SH-SY5Y (cell line): Measurements from ENCODE around the gene COL8A1.

ENCODE experiments used
- GATA2 ChIP-seq: IDR thresholded peaks from 2 replicates; pipeline ENCODE4 v1.6.1; 2011; ENCODE audit warnings: mild to moderate bottlenecking, low read depth, low read length
- GATA3 ChIP-seq: IDR thresholded peaks from 2 replicates; pipeline ENCODE4 v1.6.1; 2011; ENCODE audit warnings: low read depth, mild to moderate bottlenecking, low read length, moderate library complexity

DNA sequence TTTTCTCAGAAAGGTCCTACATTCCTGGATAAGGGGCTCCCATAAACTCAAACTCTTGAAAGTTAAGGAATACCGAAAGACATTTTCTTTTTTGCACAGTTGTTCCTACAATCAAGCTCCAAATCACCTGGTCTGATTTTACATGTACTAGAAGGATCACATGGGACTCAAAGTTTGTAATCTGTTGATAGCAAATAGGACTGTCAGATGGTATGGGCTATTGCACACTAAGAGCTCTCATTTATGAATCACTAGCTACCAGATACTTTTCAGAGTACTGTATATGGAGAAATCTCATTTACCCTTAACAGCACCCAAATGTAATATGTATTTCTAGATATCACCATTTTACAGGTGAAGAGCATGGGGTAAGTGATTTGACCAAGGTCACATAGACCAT is 129.7 kb downstream of the COL8A1 start:
- no peak for TF ChIP-seq GATA3
- TF ChIP-seq GATA2: no peak
